GM18502 (cell line): ENCODE data around the gene IGFL4.

Source experiments
- ATAC-seq: cut with Tn5 transposase; IDR thresholded peaks from one replicate; pipeline ENCODE4 v1.9.1; 2021; ENCODE audit warnings: mild to moderate bottlenecking; ENCODE audit not compliant: unreplicated experiment, poor library complexity

IGFL4 gene

DNA sequence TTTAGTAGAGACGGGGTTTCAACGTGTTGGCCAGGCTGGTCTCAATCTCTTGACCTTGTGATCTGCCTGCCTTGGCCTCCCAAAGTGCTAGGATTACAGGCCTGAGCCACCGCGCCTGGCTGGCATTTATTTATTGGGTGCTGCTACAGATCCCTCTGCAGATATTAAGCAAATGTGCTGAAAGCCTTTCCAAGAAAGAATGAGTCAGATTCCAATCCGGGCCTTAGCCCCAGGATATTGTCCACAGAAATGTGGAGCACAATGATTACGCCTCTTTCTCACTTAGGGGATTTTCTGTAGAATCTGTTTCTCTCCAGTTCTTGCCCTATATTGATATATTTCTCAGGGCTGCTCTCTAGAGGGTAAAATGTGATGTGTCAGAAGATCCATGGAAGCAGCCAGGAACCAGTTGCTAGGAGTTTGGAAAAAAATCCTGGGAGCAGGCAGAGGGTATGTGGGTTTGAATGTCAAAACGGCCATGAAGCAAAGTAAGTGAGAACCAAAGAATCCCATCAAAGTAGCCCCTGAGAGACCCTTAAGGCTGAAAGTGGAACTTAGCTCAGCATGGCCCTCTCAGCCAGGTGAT lies 24.8 kb upstream of the IGFL4 start:
- ATAC-seq, result no peak

DNA sequence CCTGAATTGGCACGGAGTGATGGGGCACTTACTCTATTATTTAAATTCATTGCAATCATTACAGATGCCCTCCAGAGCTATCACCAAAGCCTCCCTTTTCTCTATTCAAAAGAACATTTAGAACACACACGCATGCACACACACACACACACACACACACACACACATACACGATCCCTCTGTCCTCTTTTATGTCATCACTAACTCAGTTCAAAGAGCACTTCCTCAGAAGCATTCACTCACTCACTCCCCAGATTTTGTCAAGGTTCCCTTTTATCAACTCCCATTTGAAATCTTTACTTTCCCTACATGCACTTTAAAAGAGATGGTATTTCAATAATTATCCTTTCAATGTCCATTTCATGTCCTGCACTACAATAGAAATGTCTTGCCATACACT lies 22.4 kb upstream of the IGFL4 start:
- ATAC-seq, result no peak

DNA sequence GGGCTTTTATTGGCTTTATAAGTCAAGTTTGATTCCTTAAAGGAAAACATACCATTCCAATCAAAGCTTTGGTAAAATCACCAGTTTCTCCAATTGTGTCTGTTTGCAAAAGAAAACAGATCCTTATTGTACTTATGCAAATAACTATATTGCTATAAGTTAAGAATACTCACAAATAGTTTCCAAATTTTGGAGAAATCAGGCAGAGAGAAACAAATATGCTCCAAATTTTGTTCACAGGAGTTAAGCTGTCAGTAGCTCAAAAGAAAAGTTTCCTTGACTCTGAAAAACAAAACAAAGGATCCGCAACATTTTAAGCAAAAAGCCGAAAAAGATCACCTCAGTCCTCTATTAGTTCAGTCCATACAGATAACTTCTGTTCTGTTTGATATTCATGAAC lies 19.2 kb upstream of the IGFL4 start:
- ATAC-seq, result no peak

DNA sequence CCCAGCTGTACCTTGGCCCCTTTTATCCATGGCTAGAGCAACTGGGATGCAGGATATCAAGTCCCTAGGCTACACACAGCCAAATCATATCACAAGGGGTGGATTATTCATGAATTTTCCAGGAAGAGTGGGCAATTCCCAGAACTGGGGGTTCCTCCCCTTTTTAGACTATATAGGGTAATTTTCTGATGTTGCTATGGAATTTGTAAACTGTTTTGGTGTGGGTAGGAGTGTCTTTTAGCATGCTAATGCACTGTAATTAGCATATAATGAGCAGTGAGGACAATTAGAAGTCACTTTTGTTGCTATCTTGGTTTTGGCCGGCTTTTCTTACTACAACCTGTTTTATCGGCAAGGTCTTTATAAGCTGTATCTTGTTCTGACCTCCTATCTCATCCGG lies 18.0 kb upstream of the IGFL4 start:
- no peak for ATAC-seq

GRCh38 chr19:46056536-46056935 lies 15.7 kb upstream of the IGFL4 start:
- ATAC-seq, result no peak

- no peak for ATAC-seq
Observed at GRCh38 chr19:46052896-46053295, 12.1 kb upstream of the IGFL4 start.

- ATAC-seq, result no peak
Observed at GRCh38 chr19:46049597-46049996, 8.8 kb upstream of the IGFL4 start.

DNA sequence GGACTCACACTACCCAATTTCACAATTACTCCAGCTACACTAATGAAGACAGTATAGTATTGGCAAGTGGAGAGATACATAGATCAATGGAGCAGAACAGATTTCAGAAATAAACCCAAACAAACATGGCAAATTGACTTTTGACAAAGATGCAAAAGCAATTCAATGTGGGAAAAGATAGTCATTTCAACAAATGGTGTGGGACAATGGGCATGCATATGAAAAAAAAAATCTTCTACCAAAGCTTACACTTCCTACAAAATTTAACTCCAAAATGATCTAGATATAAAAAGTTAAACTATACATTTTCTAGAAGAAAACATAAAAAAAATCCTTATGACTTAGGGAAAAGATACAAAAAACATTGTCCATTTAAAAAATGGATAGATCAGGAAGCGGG lies 2.7 kb upstream of the IGFL4 start:
- ATAC-seq, result no peak

DNA sequence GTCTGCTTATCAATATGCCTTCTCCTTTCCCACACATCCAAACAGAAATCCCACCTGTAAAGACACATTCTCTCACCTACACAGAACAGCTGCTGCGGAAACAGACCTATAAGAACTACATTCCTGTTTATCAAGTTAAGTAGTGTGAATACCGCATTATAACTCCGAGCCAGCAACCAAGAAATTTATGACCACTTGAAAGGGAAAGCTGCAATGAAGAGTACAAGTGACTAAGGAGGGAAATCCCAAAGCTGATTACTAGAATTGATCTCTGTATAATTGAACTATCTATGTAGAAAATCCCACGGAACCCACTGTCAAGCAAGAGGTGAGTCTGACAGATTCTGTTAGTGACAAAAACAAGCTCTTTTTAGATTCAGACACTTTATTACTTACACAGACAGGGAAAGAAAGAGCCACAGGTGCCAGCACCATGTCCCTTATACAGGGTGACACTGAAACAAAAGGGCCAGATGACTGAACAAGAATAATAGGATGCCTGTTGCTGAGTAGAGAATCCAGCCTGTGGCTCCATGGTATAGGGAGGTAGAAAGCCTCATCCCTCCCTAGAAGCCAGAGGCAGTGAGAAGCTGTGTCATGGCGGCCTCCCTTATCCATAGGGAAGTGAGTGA lies 1.6 kb upstream of the IGFL4 start:
- ATAC-seq, result no peak

DNA sequence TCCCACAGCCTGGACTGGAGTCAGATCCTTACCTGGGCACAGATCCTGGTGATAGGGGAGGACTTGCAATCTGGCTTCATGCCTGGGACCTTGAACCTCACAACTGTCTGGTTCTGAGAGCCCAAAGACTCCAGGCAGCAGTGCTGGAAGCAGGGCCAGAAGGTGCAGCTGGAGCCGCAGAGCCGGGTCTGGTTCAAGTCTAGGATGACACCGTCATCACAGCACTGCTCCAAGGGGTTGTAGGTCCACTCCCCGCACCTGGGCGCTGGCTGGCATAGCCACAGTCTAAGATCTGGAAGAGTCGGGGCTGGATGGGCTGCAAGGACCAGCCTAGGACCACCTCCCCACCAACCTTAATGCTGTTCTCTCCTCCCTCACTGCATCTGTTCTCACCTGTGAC lies 677 bp downstream of the IGFL4 start:
- no peak for ATAC-seq

DNA sequence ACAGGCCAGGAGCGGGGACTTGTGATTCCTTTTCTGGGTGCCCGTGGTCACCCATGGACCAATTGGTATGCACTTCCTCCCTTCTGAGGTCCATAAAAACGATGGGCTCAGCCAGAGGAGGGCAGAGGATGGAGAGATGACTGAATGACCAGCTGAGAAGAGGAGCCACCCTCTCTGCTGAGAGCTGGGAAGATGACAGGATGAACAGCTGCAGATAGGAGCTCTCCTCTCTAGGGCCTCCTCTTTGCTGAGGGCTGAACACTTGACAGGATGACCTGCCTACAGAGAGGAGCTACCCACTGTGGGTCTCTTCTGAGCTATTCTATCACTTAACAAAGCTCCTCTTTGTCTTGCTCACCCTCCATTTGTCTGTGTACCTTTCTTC lies 4.1 kb downstream of the IGFL4 start:
- ATAC-seq, result no peak

DNA sequence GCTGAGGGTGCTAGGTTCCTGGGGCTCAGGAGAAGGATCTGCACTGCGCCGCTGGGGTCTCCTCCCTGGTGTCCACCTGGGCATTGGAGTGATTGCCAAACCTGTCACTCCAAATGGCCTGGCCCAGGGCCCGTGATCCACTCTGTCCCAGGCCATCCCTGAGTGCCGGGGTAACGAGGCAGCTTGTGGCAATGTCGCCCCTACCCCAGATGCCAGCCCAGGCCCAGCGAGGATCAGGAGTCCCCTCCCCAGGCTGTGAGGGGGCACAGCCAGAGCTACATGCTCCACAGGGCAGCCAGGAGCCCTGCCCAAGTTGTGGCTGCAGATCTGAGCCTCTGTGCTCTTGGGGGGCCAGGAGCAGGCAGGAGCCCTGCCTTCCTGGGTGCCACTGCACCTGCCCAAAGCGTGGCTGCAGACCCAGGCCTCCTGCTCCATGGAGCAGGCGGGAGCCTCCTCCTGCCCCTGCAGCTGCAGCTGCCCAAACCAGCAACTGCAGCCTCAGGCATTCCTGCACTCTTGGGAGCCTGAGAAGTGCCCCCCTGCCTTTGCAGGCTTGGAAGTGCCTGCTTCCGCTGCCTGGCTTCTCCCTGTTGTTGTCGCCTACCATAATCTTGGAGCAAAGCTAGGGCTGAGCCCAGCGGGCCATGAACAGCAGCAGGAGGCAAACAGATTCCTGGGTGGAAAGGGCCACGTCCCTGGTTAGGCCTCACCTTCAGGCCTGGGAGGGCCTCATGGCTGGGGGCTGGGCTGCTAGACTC lies 4.6 kb downstream of the IGFL4 start:
- no peak for ATAC-seq

GRCh38 chr19:46035546-46035945 lies 5.3 kb downstream of the IGFL4 start:
- no peak for ATAC-seq

GRCh38 chr19:46033401-46033800 lies 7.4 kb downstream of the IGFL4 start:
- ATAC-seq, result no peak

DNA sequence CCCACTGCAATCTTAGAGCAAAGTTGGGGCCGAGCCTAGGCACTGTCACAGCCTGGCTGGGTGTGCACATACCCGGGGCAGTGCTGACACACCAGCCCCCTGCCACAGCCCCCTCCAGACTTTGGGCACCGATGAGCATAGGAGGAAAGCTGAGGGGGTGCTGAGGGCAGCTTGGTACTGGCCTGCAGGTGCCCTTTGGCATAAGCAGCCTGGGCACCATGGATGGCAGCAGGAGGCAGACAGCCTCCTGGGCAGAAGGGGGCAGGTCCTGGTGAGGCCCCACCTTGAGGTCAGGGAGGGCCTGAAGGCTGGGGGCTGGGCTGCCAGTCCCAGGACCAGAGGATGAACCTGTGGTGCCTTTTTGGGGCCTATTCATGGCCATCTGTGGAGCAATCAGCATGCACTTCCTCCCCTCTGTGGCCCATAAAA lies 8.2 kb downstream of the IGFL4 start:
- no peak for ATAC-seq

DNA sequence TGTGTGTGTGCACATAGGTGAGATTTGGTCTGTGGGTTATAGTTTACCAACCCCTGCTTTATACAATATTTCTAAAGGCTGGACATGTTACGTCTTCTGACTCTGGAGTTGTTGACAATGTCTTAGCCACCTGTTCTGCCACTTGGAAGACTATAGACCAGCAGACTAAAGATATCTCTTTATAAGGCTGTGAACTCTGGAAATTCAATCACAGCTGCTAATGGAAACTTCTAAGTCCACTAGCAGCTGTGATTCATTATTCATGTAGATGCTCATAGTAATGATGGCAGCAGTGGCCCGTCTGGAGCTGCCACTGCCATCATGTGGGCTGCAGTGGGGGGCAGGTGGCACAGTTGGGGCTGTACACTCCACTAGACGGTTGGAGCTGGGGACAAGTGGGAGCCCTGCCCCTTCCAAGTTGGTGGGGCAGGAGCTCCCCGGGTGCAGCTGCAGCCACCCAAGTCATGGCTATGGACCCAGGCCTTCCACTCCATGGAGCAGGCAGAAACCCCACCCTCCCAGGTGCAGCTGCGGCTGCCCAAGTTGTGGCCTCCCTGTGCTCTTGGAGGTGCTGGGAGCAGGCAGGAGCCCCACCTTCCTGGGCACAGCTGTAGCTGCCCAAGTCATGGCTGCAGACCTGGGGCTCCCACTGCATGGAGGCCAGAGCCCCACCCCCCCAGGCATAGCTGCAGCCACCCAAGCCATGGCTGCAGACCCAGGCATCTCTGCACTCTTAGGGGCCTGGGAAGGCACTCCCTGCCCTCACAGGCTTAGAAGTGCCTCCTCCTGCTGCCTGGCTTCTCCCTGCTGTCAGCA lies 8.8 kb downstream of the IGFL4 start:
- no peak for ATAC-seq

GRCh38 chr19:46030812-46031550 lies 9.8 kb downstream of the IGFL4 start:
- no peak for ATAC-seq

- no peak for ATAC-seq
Observed at GRCh38 chr19:46025835-46026234, 15.0 kb downstream of the IGFL4 start.

- no peak for ATAC-seq
Observed at GRCh38 chr19:46023311-46023779, 17.5 kb downstream of the IGFL4 start.
